A549 (cell line): Measurements from ENCODE around the gene PNPLA1. TPM values are rescaled to one million over a fixed set of nuclear protein-coding genes. Genes with fewer than 3 reads are reported as not detected.

Experiments used
- polyA plus RNA-seq, 4 experiments: library from polyadenylated mRNA; depleted of rRNA in 3 of 4; stranded (reverse); fragments of >200 nt; fragmentation: RNase III in 1 of 4; extraction: RNeasy Plus Mini Kit Qiagen cat#74134 plus additional on column Dnase treatment in 1 of 4; gene quantifications; 2 replicates in 3 of 4; 3 replicates in 1 of 4; pipeline ENCODE4 v1.2.3, GENCODE V29; 2011 to 2017

PNPLA1 gene
- polyA plus RNA-seq, 2 of the 4 experiments (the other 2 are of a cell fraction), result 0.09 TPM; not detected in 1

Other genes starting within 250 kb of the PNPLA1 start
- not detected in 2 replicates for gene SLC26A8, start 245.4 kb upstream of the PNPLA1 start, polyA plus RNA-seq (2011; rRNA removed)
- not detected in 3 replicates for gene SLC26A8, start 245.4 kb upstream of the PNPLA1 start, polyA plus RNA-seq (2017; fragmentation: RNase III; extraction: RNeasy Plus Mini Kit Qiagen cat#74134 plus additional on column Dnase treatment)
- gene MAPK14, start 242.3 kb upstream of the PNPLA1 start, polyA plus RNA-seq (2011; rRNA removed), result 36.7 and 40.2 TPM in 2 replicates
- 19.4 to 20.5 TPM (median 19.9 TPM) in 3 replicates for gene MAPK14, start 242.3 kb upstream of the PNPLA1 start, polyA plus RNA-seq (2017; fragmentation: RNase III; extraction: RNeasy Plus Mini Kit Qiagen cat#74134 plus additional on column Dnase treatment)
- gene MAPK13, start 139.5 kb upstream of the PNPLA1 start, polyA plus RNA-seq (2011; rRNA removed), result 0.45 TPM in 2 replicates
- 0.63 to 1.0 TPM (median 0.87 TPM) in 3 replicates for gene MAPK13, start 139.5 kb upstream of the PNPLA1 start, polyA plus RNA-seq (2017; fragmentation: RNase III; extraction: RNeasy Plus Mini Kit Qiagen cat#74134 plus additional on column Dnase treatment)
- 9.8 and 10.7 TPM in 2 replicates for gene BRPF3, start 73.3 kb upstream of the PNPLA1 start, polyA plus RNA-seq (2011; rRNA removed)
- 9.8 to 11.2 TPM (median 11.1 TPM) in 3 replicates for gene BRPF3, start 73.3 kb upstream of the PNPLA1 start, polyA plus RNA-seq (2017; fragmentation: RNase III; extraction: RNeasy Plus Mini Kit Qiagen cat#74134 plus additional on column Dnase treatment)
- gene BNIP5, start 66.8 kb downstream of the PNPLA1 start, polyA plus RNA-seq (2011; rRNA removed), result not detected in 2 replicates
- gene BNIP5, start 66.8 kb downstream of the PNPLA1 start, polyA plus RNA-seq (2017; fragmentation: RNase III; extraction: RNeasy Plus Mini Kit Qiagen cat#74134 plus additional on column Dnase treatment), result not detected in 3 replicates
- gene ETV7, start 117.6 kb downstream of the PNPLA1 start, polyA plus RNA-seq (2011; rRNA removed), result 0.05 and 0.08 TPM in 2 replicates
- gene ETV7, start 117.6 kb downstream of the PNPLA1 start, polyA plus RNA-seq (2017; fragmentation: RNase III; extraction: RNeasy Plus Mini Kit Qiagen cat#74134 plus additional on column Dnase treatment), result 0.07 to 0.12 TPM in 2 of 3 replicates, not detected in the other
- not detected in 2 replicates for gene PXT1, start 172.8 kb downstream of the PNPLA1 start, polyA plus RNA-seq (2011; rRNA removed)
- not detected in 3 replicates for gene PXT1, start 172.8 kb downstream of the PNPLA1 start, polyA plus RNA-seq (2017; fragmentation: RNase III; extraction: RNeasy Plus Mini Kit Qiagen cat#74134 plus additional on column Dnase treatment)
- gene KCTD20, start 172.9 kb downstream of the PNPLA1 start, polyA plus RNA-seq (2011; rRNA removed), result 48.2 and 48.3 TPM in 2 replicates
- gene KCTD20, start 172.9 kb downstream of the PNPLA1 start, polyA plus RNA-seq (2017; fragmentation: RNase III; extraction: RNeasy Plus Mini Kit Qiagen cat#74134 plus additional on column Dnase treatment), result 16.8 to 18.1 TPM (median 17.8 TPM) in 3 replicates